Measurements from ENCODE around the gene NR3C1. TPM values are rescaled to one million over a fixed set of nuclear protein-coding genes. Genes with fewer than 3 reads are reported as not detected.

Gene NR3C1
- total RNA-seq, 1 experiment from 2014 or later, result 16.0 TPM

DNA sequence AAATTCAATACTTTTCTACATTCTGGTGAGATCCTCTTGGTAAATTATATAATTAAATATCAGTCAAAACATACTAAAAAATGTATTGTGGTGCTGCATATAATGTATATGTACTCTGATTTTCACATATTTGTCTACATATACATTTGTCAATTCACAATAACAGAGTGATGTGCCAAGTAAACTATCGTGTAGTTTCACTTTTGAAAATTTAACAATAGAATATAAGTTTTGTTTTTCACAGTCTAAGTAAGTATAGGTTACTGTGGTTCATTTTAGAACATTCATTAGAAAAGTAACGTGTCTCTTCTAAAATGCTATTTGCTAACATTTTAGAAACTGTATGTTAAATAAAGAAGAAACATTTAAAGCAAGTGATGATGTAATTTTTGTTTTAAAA is 73.6 kb downstream of the NR3C1 start:
- Histone ChIP-seq H3K9me2 (ENCODE audit: insufficient read depth) (no peaks in the 10 kb centered on the region), H2AFZ (ENCODE audit: low read depth, low read length, poor library complexity, severe bottlenecking) (no peak overlapping the region), H3K4me2 (ENCODE audit: low read length) (no peak overlapping the region), H3K27me3 (ENCODE audit: insufficient read depth, low read length) (no peaks in the 10 kb centered on the region), H3K4me1 (ENCODE audit: control insufficient read depth in 1 of 2, insufficient read depth in 2 of 2, low read length in 2 of 2) (no peaks in the 10 kb centered on the region), H3K9ac (ENCODE audit: low read length) (no peak overlapping the region), H3K79me2 (ENCODE audit: insufficient read depth, low read length) (no peaks in the 10 kb centered on the region), H3K36me3 (ENCODE audit: control insufficient read depth in 1 of 2, insufficient read depth in 2 of 2, low read length in 2 of 2) (no peaks in the 10 kb centered on the region), H3K4me3 (replicated peaks in 1 of 2; ENCODE audit: low read depth in 1 of 2, low read length in 2 of 2) (no peak overlapping the region), H4K20me1 (ENCODE audit: insufficient read depth) (no peaks in the 10 kb centered on the region), H3K9me3 (ENCODE audit: control insufficient read depth in 1 of 2, insufficient read depth in 1 of 2, low read depth in 1 of 2, low read length in 2 of 2) (no peaks in the 10 kb centered on the region), H3K27ac (ENCODE audit: low read depth, low read length) (no peak overlapping the region)
- intact Hi-C loops (cut with micrococcal nuclease), result no loop called here
- RAD21 ChIA-PET (ENCODE audit: low non-redundant PET in 1 of 2, low total read pairs in 2 of 2, uncharacterized antibody in 2 of 2, unreplicated experiment in 2 of 2), result no interaction called here
- BruUV-seq (replicated peaks), result no TSS peak
- no peak for TF ChIP-seq EZH2phosphoT487 (IDR thresholded peaks at IDR 0.05; ENCODE audit: borderline replicate concordance)
- no peak for TF ChIP-seq EZH2 (IDR thresholded peaks at IDR 0.05)
- TF ChIP-seq SRF (IDR thresholded peaks at IDR 0.05; ENCODE audit: low read depth), result no peak
- TF ChIP-seq CTCF (IDR thresholded peaks at IDR 0.05 in 2 of 3, conservative IDR thresholded peaks at IDR 0.05 in 1 of 3; ENCODE audit: borderline replicate concordance in 1 of 3, insufficient read depth in 1 of 3, low read depth in 2 of 3, low read length in 2 of 3), result no peak
- TF ChIP-seq EGR1 (IDR thresholded peaks at IDR 0.05; ENCODE audit: low read depth), result no peak
- TF ChIP-seq POLR2AphosphoS5 (IDR thresholded peaks at IDR 0.05; ENCODE audit: low read depth, low read length), result no peak
- no peak for TF ChIP-seq SP1 (IDR thresholded peaks at IDR 0.05; ENCODE audit: low read depth)
- TF ChIP-seq, protein P1, sequence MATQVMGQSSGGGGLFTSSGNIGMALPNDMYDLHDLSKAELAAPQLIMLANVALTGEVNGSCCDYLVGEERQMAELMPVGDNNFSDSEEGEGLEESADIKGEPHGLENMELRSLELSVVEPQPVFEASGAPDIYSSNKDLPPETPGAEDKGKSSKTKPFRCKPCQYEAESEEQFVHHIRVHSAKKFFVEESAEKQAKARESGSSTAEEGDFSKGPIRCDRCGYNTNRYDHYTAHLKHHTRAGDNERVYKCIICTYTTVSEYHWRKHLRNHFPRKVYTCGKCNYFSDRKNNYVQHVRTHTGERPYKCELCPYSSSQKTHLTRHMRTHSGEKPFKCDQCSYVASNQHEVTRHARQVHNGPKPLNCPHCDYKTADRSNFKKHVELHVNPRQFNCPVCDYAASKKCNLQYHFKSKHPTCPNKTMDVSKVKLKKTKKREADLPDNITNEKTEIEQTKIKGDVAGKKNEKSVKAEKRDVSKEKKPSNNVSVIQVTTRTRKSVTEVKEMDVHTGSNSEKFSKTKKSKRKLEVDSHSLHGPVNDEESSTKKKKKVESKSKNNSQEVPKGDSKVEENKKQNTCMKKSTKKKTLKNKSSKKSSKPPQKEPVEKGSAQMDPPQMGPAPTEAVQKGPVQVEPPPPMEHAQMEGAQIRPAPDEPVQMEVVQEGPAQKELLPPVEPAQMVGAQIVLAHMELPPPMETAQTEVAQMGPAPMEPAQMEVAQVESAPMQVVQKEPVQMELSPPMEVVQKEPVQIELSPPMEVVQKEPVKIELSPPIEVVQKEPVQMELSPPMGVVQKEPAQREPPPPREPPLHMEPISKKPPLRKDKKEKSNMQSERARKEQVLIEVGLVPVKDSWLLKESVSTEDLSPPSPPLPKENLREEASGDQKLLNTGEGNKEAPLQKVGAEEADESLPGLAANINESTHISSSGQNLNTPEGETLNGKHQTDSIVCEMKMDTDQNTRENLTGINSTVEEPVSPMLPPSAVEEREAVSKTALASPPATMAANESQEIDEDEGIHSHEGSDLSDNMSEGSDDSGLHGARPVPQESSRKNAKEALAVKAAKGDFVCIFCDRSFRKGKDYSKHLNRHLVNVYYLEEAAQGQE (IDR thresholded peaks at IDR 0.05; ENCODE audit: low read depth), result no peak
- TF ChIP-seq SIN3A (IDR thresholded peaks at IDR 0.05; ENCODE audit: low read depth), result no peak
- no peak for TF ChIP-seq ZNF274 (IDR thresholded peaks at IDR 0.05; ENCODE audit: low read depth, low read length)
- TF ChIP-seq, protein P2, sequence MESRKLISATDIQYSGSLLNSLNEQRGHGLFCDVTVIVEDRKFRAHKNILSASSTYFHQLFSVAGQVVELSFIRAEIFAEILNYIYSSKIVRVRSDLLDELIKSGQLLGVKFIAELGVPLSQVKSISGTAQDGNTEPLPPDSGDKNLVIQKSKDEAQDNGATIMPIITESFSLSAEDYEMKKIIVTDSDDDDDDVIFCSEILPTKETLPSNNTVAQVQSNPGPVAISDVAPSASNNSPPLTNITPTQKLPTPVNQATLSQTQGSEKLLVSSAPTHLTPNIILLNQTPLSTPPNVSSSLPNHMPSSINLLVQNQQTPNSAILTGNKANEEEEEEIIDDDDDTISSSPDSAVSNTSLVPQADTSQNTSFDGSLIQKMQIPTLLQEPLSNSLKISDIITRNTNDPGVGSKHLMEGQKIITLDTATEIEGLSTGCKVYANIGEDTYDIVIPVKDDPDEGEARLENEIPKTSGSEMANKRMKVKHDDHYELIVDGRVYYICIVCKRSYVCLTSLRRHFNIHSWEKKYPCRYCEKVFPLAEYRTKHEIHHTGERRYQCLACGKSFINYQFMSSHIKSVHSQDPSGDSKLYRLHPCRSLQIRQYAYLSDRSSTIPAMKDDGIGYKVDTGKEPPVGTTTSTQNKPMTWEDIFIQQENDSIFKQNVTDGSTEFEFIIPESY (IDR thresholded peaks at IDR 0.05; ENCODE audit: extremely low read depth, insufficient replicate concordance, low read length), result no peak
- TF ChIP-seq CEBPB (IDR thresholded peaks at IDR 0.05; ENCODE audit: low read depth), result no peak
- no peak for TF ChIP-seq CBX3 (IDR thresholded peaks at IDR 0.05; ENCODE audit: low read depth)
- TF ChIP-seq ZFX (IDR thresholded peaks at IDR 0.05), result no peak
- TF ChIP-seq POLR2A (IDR thresholded peaks at IDR 0.05; ENCODE audit: borderline replicate concordance, extremely low read depth, insufficient read depth, insufficient read length), result no peak
- no peak for TF ChIP-seq FOSL1 (IDR thresholded peaks at IDR 0.05; ENCODE audit: low read depth)
- TF ChIP-seq TCF7L2 (IDR thresholded peaks at IDR 0.05; ENCODE audit: borderline replicate concordance, extremely low read depth, insufficient read depth, insufficient read length), result no peak
- no peak for TF ChIP-seq MAX (IDR thresholded peaks at IDR 0.05)
- TF ChIP-seq YY1 (IDR thresholded peaks at IDR 0.05; ENCODE audit: extremely low read depth, insufficient replicate concordance, low read depth, low read length), result no peak
- TF ChIP-seq JUND (IDR thresholded peaks at IDR 0.05), result no peak
- no peak for ATAC-seq
- CTCF ChIA-PET, result no interaction called here
- POLR2A ChIA-PET, result no interaction called here
- no peak for DNase-seq (ENCODE audit: low read depth, low spot score)

Data from HCT116 (cell line).